ENCODE measurements around the gene PLRG1.

The PLRG1 gene

GRCh38 chr4:154559494-154560418 lies 9.6 kb upstream of the PLRG1 start:
- Histone ChIP-seq H3K27ac (ENCODE audit: insufficient read depth, low read depth, low read length, poor library complexity, severe bottlenecking) (no peak overlapping the region), H3K27me3 (ENCODE audit: control insufficient read depth, insufficient read depth, low read length, poor library complexity, severe bottlenecking) (no peaks in the 10 kb centered on the region), H3K4me1 (ENCODE audit: control insufficient read depth, insufficient read depth, low read length) (no peaks in the 10 kb centered on the region), H3K36me3 (ENCODE audit: control insufficient read depth, insufficient read depth, low read length) (no peaks in the 10 kb centered on the region), H3K4me3 (ENCODE audit: insufficient read depth, low read depth, low read length) (no peak overlapping the region), H3K9me3 (ENCODE audit: control insufficient read depth, low read length) (no peaks in the 10 kb centered on the region)
- 83% methylated on average over 9 of the region's 9 CpGs for WGBS, 2 experiments

GRCh38 chr4:154559141-154559493 lies 8.9 kb upstream of the PLRG1 start:
- Histone ChIP-seq H3K27me3 (ENCODE audit: control insufficient read depth, insufficient read depth, low read length, poor library complexity, severe bottlenecking) (no peaks in the 10 kb centered on the region), H3K27ac (ENCODE audit: insufficient read depth, low read depth, low read length, poor library complexity, severe bottlenecking) (no peak overlapping the region), H3K4me1 (ENCODE audit: control insufficient read depth, insufficient read depth, low read length) (no peaks in the 10 kb centered on the region), H3K9me3 (ENCODE audit: control insufficient read depth, low read length) (no peaks in the 10 kb centered on the region), H3K4me3 (ENCODE audit: insufficient read depth, low read depth, low read length) (no peak overlapping the region), H3K36me3 (ENCODE audit: control insufficient read depth, insufficient read depth, low read length) (no peaks in the 10 kb centered on the region)
- WGBS, 2 experiments: 91 to 96% methylated on average over 1 of the region's 1 CpG

- Histone ChIP-seq H3K9me3 (ENCODE audit: control insufficient read depth, low read length) (no peaks in the 10 kb centered on the region), H3K4me1 (ENCODE audit: control insufficient read depth, insufficient read depth, low read length) (peaks cover 5% of the 10 kb centered on the region), H3K27me3 (ENCODE audit: control insufficient read depth, insufficient read depth, low read length, poor library complexity, severe bottlenecking) (no peaks in the 10 kb centered on the region), H3K27ac (ENCODE audit: insufficient read depth, low read depth, low read length, poor library complexity, severe bottlenecking) (no peak overlapping the region), H3K4me3 (ENCODE audit: insufficient read depth, low read depth, low read length) (no peak overlapping the region), H3K36me3 (ENCODE audit: control insufficient read depth, insufficient read depth, low read length) (no peaks in the 10 kb centered on the region)
- WGBS, 2 experiments: 18 to 23% methylated on average over 2 of the region's 6 CpGs
Observed at GRCh38 chr4:154551872-154552686, 1.9 kb upstream of the PLRG1 start.

GRCh38 chr4:154545689-154546088 lies 4.5 kb downstream of the PLRG1 start:
- Histone ChIP-seq H3K36me3 (ENCODE audit: control insufficient read depth, insufficient read depth, low read length) (peaks cover 32% of the 10 kb centered on the region), H3K27ac (ENCODE audit: insufficient read depth, low read depth, low read length, poor library complexity, severe bottlenecking) (no peak overlapping the region), H3K9me3 (ENCODE audit: control insufficient read depth, low read length) (no peaks in the 10 kb centered on the region), H3K27me3 (ENCODE audit: control insufficient read depth, insufficient read depth, low read length, poor library complexity, severe bottlenecking) (no peaks in the 10 kb centered on the region), H3K4me1 (ENCODE audit: control insufficient read depth, insufficient read depth, low read length) (peaks cover 5% of the 10 kb centered on the region), H3K4me3 (ENCODE audit: insufficient read depth, low read depth, low read length) (no peak overlapping the region)
- 94% methylated on average over 3 to 4 of the region's 4 CpGs for WGBS, 2 experiments

- H3K36me3 ChIP-seq (ENCODE audit: control insufficient read depth, insufficient read depth, low read length): peaks cover 42% of the 10 kb centered on the region
- no peaks in the 10 kb centered on the region for H3K27me3 ChIP-seq (ENCODE audit: control insufficient read depth, insufficient read depth, low read length, poor library complexity, severe bottlenecking)
- WGBS, 2 experiments: 96 to 100% methylated on average over 2 to 3 of the region's 4 CpGs
- no peaks in the 10 kb centered on the region for H3K4me1 ChIP-seq (ENCODE audit: control insufficient read depth, insufficient read depth, low read length)
- no peak overlapping the region for H3K27ac ChIP-seq (ENCODE audit: insufficient read depth, low read depth, low read length, poor library complexity, severe bottlenecking)
- H3K9me3 ChIP-seq (ENCODE audit: control insufficient read depth, low read length): no peaks in the 10 kb centered on the region
- no peak overlapping the region for H3K4me3 ChIP-seq (ENCODE audit: insufficient read depth, low read depth, low read length)
Observed at GRCh38 chr4:154542271-154542879, 7.8 kb downstream of the PLRG1 start.

GRCh38 chr4:154534296-154534695 lies 15.9 kb downstream of the PLRG1 start:
- H3K36me3 ChIP-seq (ENCODE audit: control insufficient read depth, insufficient read depth, low read length): peaks cover 11% of the 10 kb centered on the region
- H3K27ac ChIP-seq (ENCODE audit: insufficient read depth, low read depth, low read length, poor library complexity, severe bottlenecking): no peak overlapping the region
- H3K9me3 ChIP-seq (ENCODE audit: control insufficient read depth, low read length): no peaks in the 10 kb centered on the region
- no peaks in the 10 kb centered on the region for H3K27me3 ChIP-seq (ENCODE audit: control insufficient read depth, insufficient read depth, low read length, poor library complexity, severe bottlenecking)
- H3K4me1 ChIP-seq (ENCODE audit: control insufficient read depth, insufficient read depth, low read length): no peaks in the 10 kb centered on the region
- H3K4me3 ChIP-seq (ENCODE audit: insufficient read depth, low read depth, low read length): no peak overlapping the region
- 90 to 92% methylated on average over 1 of the region's 1 CpG for WGBS, 2 experiments

GRCh38 chr4:154529728-154530519 lies 20.3 kb downstream of the PLRG1 start:
- no peak overlapping the region for H3K27ac ChIP-seq (ENCODE audit: insufficient read depth, low read depth, low read length, poor library complexity, severe bottlenecking)
- WGBS, 2 experiments: 90 to 95% methylated on average over 4 of the region's 4 CpGs
- H3K9me3 ChIP-seq (ENCODE audit: control insufficient read depth, low read length): no peaks in the 10 kb centered on the region
- no peaks in the 10 kb centered on the region for H3K27me3 ChIP-seq (ENCODE audit: control insufficient read depth, insufficient read depth, low read length, poor library complexity, severe bottlenecking)
- no peaks in the 10 kb centered on the region for H3K4me1 ChIP-seq (ENCODE audit: control insufficient read depth, insufficient read depth, low read length)
- H3K4me3 ChIP-seq (ENCODE audit: insufficient read depth, low read depth, low read length): no peak overlapping the region
- H3K36me3 ChIP-seq (ENCODE audit: control insufficient read depth, insufficient read depth, low read length): no peaks in the 10 kb centered on the region

- H3K4me1 ChIP-seq (ENCODE audit: control insufficient read depth, insufficient read depth, low read length): no peaks in the 10 kb centered on the region
- H3K9me3 ChIP-seq (ENCODE audit: control insufficient read depth, low read length): no peaks in the 10 kb centered on the region
- 95% methylated on average over 2 of the region's 2 CpGs for WGBS, 2 experiments
- no peaks in the 10 kb centered on the region for H3K27me3 ChIP-seq (ENCODE audit: control insufficient read depth, insufficient read depth, low read length, poor library complexity, severe bottlenecking)
- no peaks in the 10 kb centered on the region for H3K36me3 ChIP-seq (ENCODE audit: control insufficient read depth, insufficient read depth, low read length)
- no peak overlapping the region for H3K27ac ChIP-seq (ENCODE audit: insufficient read depth, low read depth, low read length, poor library complexity, severe bottlenecking)
- no peak overlapping the region for H3K4me3 ChIP-seq (ENCODE audit: insufficient read depth, low read depth, low read length)
Observed at GRCh38 chr4:154528869-154529268, 21.3 kb downstream of the PLRG1 start.

- Histone ChIP-seq H3K36me3 (ENCODE audit: control insufficient read depth, insufficient read depth, low read length) (no peaks in the 10 kb centered on the region), H3K4me1 (ENCODE audit: control insufficient read depth, insufficient read depth, low read length) (no peaks in the 10 kb centered on the region), H3K4me3 (ENCODE audit: insufficient read depth, low read depth, low read length) (no peak overlapping the region), H3K9me3 (ENCODE audit: control insufficient read depth, low read length) (no peaks in the 10 kb centered on the region), H3K27me3 (ENCODE audit: control insufficient read depth, insufficient read depth, low read length, poor library complexity, severe bottlenecking) (no peaks in the 10 kb centered on the region), H3K27ac (ENCODE audit: insufficient read depth, low read depth, low read length, poor library complexity, severe bottlenecking) (no peak overlapping the region)
- WGBS, 2 experiments: 87 to 94% methylated on average over 4 of the region's 4 CpGs
Observed at GRCh38 chr4:154527308-154527707, 22.9 kb downstream of the PLRG1 start.
